SK-N-SH (cell line): ENCODE results near the gene LIMS2. TPM values are rescaled to one million over a fixed set of nuclear protein-coding genes. Genes with fewer than 3 reads are reported as not detected.
A peak's percentile ranks its signal among the peaks of the same experiment; 100 is the strongest.

Source experiments
- CTCF ChIA-PET: fragments of 300-600, 350-600 bp; formaldehyde crosslinking; extraction: SDS; loops from one replicate; lab custom pipeline; 2021; lab: Yijun Ruan, JAX
- POLR2A ChIA-PET: fragments of 350-600 bp; sonication (Branson Sonifier 250); formaldehyde crosslinking; extraction: SDS; loops from one replicate; lab custom pipeline; 2020; ENCODE audit warnings: antibody characterized with exemption, inconsistent platforms; lab: Yijun Ruan, JAX
- DNase-seq: peaks from one replicate; pipeline ENCODE4 v3.0.0; 2012
- H2AFZ ChIP-seq: fragments of 200-600 bp; sonication (generic); 2 replicates; pipeline ENCODE4 v1.8.1; 2016; ENCODE audit warnings: antibody characterized with exemption, mild to moderate bottlenecking, low read depth
- H3F3A ChIP-seq: fragments of 200-600 bp; sonication (generic); replicated peaks from 2 replicates; pipeline ENCODE3; 2016; ENCODE audit warnings: antibody characterized with exemption, mild to moderate bottlenecking; ENCODE audit not compliant: insufficient read depth
- H3K27ac ChIP-seq, 2 experiments: fragments of 200-500 bp in 1 of 2; fragments of 200-600 bp in 1 of 2; sonication (Bioruptor generic) in 1 of 2; sonication (generic), shearing (Covaris generic) in 1 of 2; 2 replicates each; pipeline versions ENCODE4 v1.5.1 to v1.6.1; 2014 to 2016; ENCODE audit warnings: low read depth in 2 of 2, inconsistent platforms in 1 of 2, low read length in 1 of 2, mild to moderate bottlenecking in 1 of 2, mixed read lengths in 1 of 2
- H3K27me3 ChIP-seq: fragments of 200-600 bp; sonication (generic), shearing (Covaris generic); 2 replicates; pipeline ENCODE4 v1.6.1; 2016; ENCODE audit warnings: mixed run types; ENCODE audit not compliant: insufficient read depth
- H3K36me3 ChIP-seq, 2 experiments: fragments of 200-500 bp in 1 of 2; fragments of 200-600 bp in 1 of 2; sonication (Bioruptor generic) in 1 of 2; sonication (generic) in 1 of 2; replicated peaks in 1 of 2; 2 replicates each; pipeline versions ENCODE3 to v1.5.1; 2014 to 2016; ENCODE audit warnings: low read length in 1 of 2, mild to moderate bottlenecking in 1 of 2; ENCODE audit not compliant: insufficient read depth in 2 of 2, control insufficient read depth in 1 of 2
- H3K4me1 ChIP-seq, 2 experiments: fragments of 200-500 bp in 1 of 2; fragments of 200-600 bp in 1 of 2; sonication (Bioruptor generic) in 1 of 2; sonication (generic), shearing (Covaris generic) in 1 of 2; 2 replicates each; pipeline versions ENCODE4 v1.5.1 to v1.6.1; 2014 to 2016; ENCODE audit warnings: low read depth in 1 of 2, low read length in 1 of 2, mixed run types in 1 of 2; ENCODE audit not compliant: insufficient read depth in 2 of 2, control insufficient read depth in 1 of 2
- H3K4me2 ChIP-seq: fragments of 200-600 bp; sonication (generic), shearing (Covaris generic); 2 replicates; pipeline ENCODE4 v1.6.1; 2017; ENCODE audit warnings: mixed run types
- H3K4me3 ChIP-seq, 2 experiments: fragments of 200-500 bp in 1 of 2; fragments of 200-600 bp in 1 of 2; sonication (Bioruptor generic) in 1 of 2; sonication (generic), shearing (Covaris generic) in 1 of 2; 2 replicates each; pipeline versions ENCODE4 v1.5.1 to v1.8.1; 2014 to 2016; ENCODE audit warnings: low read depth in 2 of 2, inconsistent platforms in 1 of 2, low read length in 1 of 2, mild to moderate bottlenecking in 1 of 2, mixed read lengths in 1 of 2, moderate library complexity in 1 of 2
- H3K79me2 ChIP-seq: fragments of 200-600 bp; sonication (generic); 2 replicates; pipeline ENCODE4 v1.8.1; 2017; ENCODE audit warnings: mild to moderate bottlenecking; ENCODE audit not compliant: insufficient read depth
- H3K9ac ChIP-seq: fragments of 200-600 bp; sonication (generic); 2 replicates; pipeline ENCODE4 v1.6.1; 2017; ENCODE audit warnings: mixed run types
- H3K9me2 ChIP-seq: fragments of 200-600 bp; sonication (generic); 2 replicates; pipeline ENCODE4 v1.6.1; 2017; ENCODE audit warnings: mixed run types
- H3K9me3 ChIP-seq: fragments of 200-600 bp; sonication (generic); 2 replicates; pipeline ENCODE4 v1.6.1; 2017; ENCODE audit warnings: mixed run types, mild to moderate bottlenecking, moderate library complexity
- H4K20me1 ChIP-seq: fragments of 200-600 bp; sonication (generic); 2 replicates; pipeline ENCODE4 v1.6.1; 2017; ENCODE audit warnings: mild to moderate bottlenecking, mixed run types; ENCODE audit not compliant: insufficient read depth
- CHD2 ChIP-seq: fragments of 150-350 bp; IDR thresholded peaks from 2 replicates; pipeline ENCODE4 v1.6.1; 2018; ENCODE audit warnings: low read length; ENCODE audit not compliant: partially characterized antibody
- ELF1 ChIP-seq: IDR thresholded peaks from 2 replicates; pipeline ENCODE4 v1.4.0; 2012
- EP300 ChIP-seq, 2 experiments: IDR thresholded peaks; 2 replicates each; pipeline versions ENCODE4 v1.4.0 to v1.6.1; 2012; ENCODE audit warnings: borderline replicate concordance in 1 of 2, low read depth in 1 of 2, low read length in 1 of 2
- EZH2phosphoT487 ChIP-seq: fragments of 200-600 bp; sonication (generic); IDR thresholded peaks from 2 replicates; pipeline ENCODE4 v1.6.1; 2017; ENCODE audit warnings: low read depth, mixed run types, mild to moderate bottlenecking, antibody characterized with exemption, moderate library complexity, borderline replicate concordance
- FOXJ3 ChIP-seq: sonication (generic); formaldehyde crosslinking; IDR thresholded peaks from 2 replicates; pipeline ENCODE4 v1.5.1; 2020; ENCODE audit warnings: mild to moderate bottlenecking, missing genetic modification reagents
- MEF2A ChIP-seq: IDR thresholded peaks from 2 replicates; pipeline ENCODE4 v1.4.0; 2012; ENCODE audit warnings: low read depth, borderline replicate concordance
- RAD21 ChIP-seq: IDR thresholded peaks from 2 replicates; pipeline ENCODE4 v1.6.1; 2012; ENCODE audit warnings: mild to moderate bottlenecking, low read length
- SMC3 ChIP-seq: IDR thresholded peaks from 2 replicates; pipeline ENCODE4 v1.6.1; 2012; ENCODE audit warnings: low read depth, low read length, improper control_type of control experiment
- TAF1 ChIP-seq: IDR thresholded peaks from 2 replicates; pipeline ENCODE4 v1.6.1; 2012; ENCODE audit warnings: low read depth, mild to moderate bottlenecking, low read length, moderate library complexity, borderline replicate concordance
- TCF12 ChIP-seq: IDR thresholded peaks from 2 replicates; pipeline ENCODE4 v1.4.0; 2012
- TEAD4 ChIP-seq: IDR thresholded peaks from 2 replicates; pipeline ENCODE4 v1.4.0; 2012; ENCODE audit warnings: mild to moderate bottlenecking, borderline replicate concordance; ENCODE audit not compliant: insufficient read depth
- WGBS: methylation state at CpG from one replicate; pipeline ENCODE4 v1.1.6; 2017; ENCODE audit warnings: low lambda C conversion rate; 5-methylcytosine and 5-hydroxymethylcytosine counted together
- polyA plus RNA-seq, 3 experiments: library from polyadenylated mRNA; depleted of rRNA; stranded (reverse); fragments of >200 nt; gene quantifications; 2 replicates each; pipeline ENCODE4 v1.2.3, GENCODE V29; 2012
- TF ChIP-seq, protein P1 (sequence below): IDR thresholded peaks from 2 replicates; pipeline ENCODE4 v1.4.0; 2012; ENCODE audit warnings: low read depth
- TF ChIP-seq, protein P2 (sequence below): IDR thresholded peaks from 2 replicates; pipeline ENCODE4; 2012
- TF ChIP-seq, protein P3 (sequence below): IDR thresholded peaks from 2 replicates; pipeline ENCODE4 v1.4.0; 2012; ENCODE audit warnings: low read depth, borderline replicate concordance
- TF ChIP-seq, protein P4 (sequence below): fragments of 150-350 bp; IDR thresholded peaks from 2 replicates; pipeline ENCODE4 v1.6.1; 2016; ENCODE audit warnings: mild to moderate bottlenecking, low read depth, low read length
- TF ChIP-seq, protein P5 (sequence below): fragments of 200-600 bp; sonication (generic); IDR thresholded peaks from 2 replicates; pipeline ENCODE4 v1.6.1; 2017; ENCODE audit warnings: antibody characterized with exemption, mild to moderate bottlenecking, moderate library complexity

LIMS2 gene
- polyA plus RNA-seq, 1 of the 3 experiments (the other 2 are of a cell fraction) = 2.7 TPM

DNA sequence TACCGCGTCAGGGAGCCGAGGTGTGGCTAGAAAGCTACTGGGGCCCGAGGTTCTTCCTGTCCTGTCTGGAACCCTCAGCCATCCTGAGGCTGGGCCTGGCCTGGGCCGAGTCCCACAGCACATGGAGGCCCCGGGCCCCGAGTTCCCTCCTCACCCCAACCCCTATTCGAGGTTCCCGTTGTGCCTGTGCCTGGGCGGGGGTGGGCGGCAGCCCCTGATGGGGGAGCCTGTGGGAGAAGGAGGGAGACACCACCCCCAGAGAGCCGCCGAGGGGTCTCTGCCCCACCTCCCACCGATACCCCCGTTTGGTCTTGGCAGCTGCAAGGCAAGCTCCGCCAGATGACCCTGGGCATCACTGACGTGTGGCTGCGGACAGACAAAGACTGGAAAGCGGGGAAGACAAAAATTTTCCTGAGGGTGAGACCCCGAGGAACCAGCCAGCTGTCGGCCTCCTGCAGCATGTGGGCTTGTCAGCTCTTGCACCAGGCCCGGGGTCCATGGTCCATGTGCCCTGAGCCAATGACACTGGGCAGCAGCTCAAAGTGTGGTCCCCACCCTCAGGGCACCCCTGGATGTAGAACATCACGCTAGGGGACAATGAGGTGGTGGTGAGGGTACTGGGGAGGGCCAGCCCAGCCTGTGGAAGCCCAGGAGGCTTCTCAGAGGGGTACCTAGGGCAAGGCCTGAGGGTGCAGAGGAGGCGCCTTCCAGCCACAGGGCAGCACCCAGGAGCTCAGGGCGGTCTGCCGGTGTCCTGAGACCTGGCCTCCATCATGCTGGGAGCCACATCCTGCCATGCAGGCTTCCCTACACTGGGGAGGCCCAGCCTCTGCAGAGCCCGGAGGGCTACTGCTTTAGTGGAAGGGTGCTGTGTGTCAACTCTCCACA lies 81.9 kb downstream of the LIMS2 start (continued):
- no peak for TF ChIP-seq CHD2
- TF ChIP-seq, protein P1, sequence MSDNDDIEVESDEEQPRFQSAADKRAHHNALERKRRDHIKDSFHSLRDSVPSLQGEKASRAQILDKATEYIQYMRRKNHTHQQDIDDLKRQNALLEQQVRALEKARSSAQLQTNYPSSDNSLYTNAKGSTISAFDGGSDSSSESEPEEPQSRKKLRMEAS = no peak

DNA sequence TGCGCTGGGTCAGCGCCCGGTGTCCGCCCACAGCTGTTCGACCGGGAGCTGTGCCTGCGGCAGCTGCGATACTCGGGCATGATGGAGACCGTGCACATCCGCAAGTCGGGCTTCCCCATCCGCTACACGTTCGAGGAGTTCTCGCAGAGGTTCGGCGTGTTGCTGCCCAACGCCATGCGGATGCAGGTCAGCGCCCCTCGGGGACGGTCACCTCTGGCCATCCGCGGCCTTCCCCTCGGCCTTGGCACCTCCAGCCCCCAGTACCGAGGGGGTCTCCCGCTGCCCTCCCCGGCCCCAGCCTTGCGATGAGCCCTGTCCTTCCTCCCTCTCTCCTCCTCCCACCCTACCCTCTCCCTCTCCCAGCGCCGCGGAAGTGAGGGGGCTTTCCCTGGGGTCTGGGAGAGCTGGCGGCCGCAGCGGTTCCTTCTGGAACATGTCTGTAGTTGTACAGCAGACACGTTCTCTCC lies 82.5 kb downstream of the LIMS2 start:
- no peak for DNase-seq
- no peak overlapping the region for H3K4me3 ChIP-seq
- no peak overlapping the region for H2AFZ ChIP-seq
- H3K4me1 ChIP-seq = no peaks in the 10 kb centered on the region
- no peaks in the 10 kb centered on the region for H4K20me1 ChIP-seq
- H3K9me3 ChIP-seq = no peaks in the 10 kb centered on the region
- POLR2A ChIA-PET = no interaction called here
- no peaks in the 10 kb centered on the region for H3K79me2 ChIP-seq
- no peaks in the 10 kb centered on the region for H3K27me3 ChIP-seq
- no peaks in the 10 kb centered on the region for H3F3A ChIP-seq
- no peak overlapping the region for H3K9ac ChIP-seq
- CTCF ChIA-PET = interaction anchor here (1.0 kb wide), 1 partner anchor 57 kb away, joined by 4 read pairs; no protein-coding TSS in a partner anchor
- no peak for TF ChIP-seq FOXJ3 (CRISPR knock-in tag)
- TF ChIP-seq, protein P1 = no peak
- 100% methylated on average over 1 of the region's 37 CpGs for WGBS
- no peaks in the 10 kb centered on the region for H3K36me3 ChIP-seq
- H3K9me2 ChIP-seq = no peaks in the 10 kb centered on the region
- H3K4me2 ChIP-seq = no peak overlapping the region
- H3K27ac ChIP-seq = no peak overlapping the region

DNA sequence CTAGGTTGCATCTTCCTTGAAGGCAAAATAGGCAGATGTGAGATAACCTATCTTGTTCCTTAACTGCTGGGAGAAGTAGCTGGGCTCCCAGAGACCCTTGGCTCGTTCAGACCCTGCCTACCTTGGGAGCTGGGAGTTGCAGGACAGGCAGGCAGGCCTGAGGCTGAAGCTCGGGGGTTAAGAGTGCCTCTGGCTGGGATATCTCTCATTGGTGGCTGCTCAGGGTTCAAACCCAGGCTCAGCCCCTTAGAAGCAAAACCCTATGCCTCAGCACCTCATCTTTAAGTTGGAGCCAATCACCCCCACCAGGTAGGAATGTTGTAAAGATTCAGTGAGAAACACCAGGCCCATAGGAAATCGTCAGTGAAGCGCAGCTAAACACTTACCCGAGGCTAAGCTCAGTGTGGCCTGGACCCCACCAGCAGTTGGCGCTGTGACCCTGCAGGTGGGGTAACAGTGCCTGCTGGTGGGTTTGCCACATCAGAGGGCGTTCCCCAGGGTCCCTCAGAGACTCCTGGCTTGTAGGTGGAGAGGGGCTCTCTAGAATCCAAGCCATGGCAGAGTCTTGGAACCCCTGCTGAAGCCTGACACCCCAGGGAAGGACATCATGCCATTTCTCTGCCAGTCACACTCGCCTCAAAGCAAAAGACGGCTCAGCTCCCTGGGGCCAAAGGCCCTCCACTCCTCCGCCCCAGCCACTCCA lies 84.0 kb downstream of the LIMS2 start:
- H3K27me3 ChIP-seq = no peaks in the 10 kb centered on the region
- no peaks in the 10 kb centered on the region for H4K20me1 ChIP-seq
- H3F3A ChIP-seq = no peaks in the 10 kb centered on the region
- no peaks in the 10 kb centered on the region for H3K9me3 ChIP-seq
- no peaks in the 10 kb centered on the region for H3K36me3 ChIP-seq
- no peak overlapping the region for H3K4me2 ChIP-seq
- no peak overlapping the region for H3K9ac ChIP-seq
- H3K27ac ChIP-seq = no peak overlapping the region
- H3K9me2 ChIP-seq = no peaks in the 10 kb centered on the region
- no peaks in the 10 kb centered on the region for H3K79me2 ChIP-seq
- ChIA-PET CTCF (interaction anchor here (0.6 to 2.5 kb wide), 41 partner anchors 8 to 299 kb away, joined by 3 to 37 read pairs (median 4); partner anchors contain the start of genes LIMS2 and SFT2D3), POLR2A (interaction anchor here (1.9 kb wide), 1 partner anchor 65 kb away, joined by 4 read pairs; the partner anchor contains the start of gene IWS1)
- no peak overlapping the region; the same call in 1 of the 2 replicates for H2AFZ ChIP-seq
- no peaks in the 10 kb centered on the region for H3K4me1 ChIP-seq
- H3K4me3 ChIP-seq = no peak overlapping the region; a peak in 1 of 4 replicates
- DNase-seq = peak; percentile 82
- TF ChIP-seq, protein P2, sequence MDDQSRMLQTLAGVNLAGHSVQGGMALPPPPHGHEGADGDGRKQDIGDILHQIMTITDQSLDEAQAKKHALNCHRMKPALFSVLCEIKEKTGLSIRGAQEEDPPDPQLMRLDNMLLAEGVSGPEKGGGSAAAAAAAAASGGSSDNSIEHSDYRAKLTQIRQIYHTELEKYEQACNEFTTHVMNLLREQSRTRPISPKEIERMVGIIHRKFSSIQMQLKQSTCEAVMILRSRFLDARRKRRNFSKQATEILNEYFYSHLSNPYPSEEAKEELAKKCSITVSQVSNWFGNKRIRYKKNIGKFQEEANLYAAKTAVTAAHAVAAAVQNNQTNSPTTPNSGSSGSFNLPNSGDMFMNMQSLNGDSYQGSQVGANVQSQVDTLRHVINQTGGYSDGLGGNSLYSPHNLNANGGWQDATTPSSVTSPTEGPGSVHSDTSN = no peak
- TF ChIP-seq SMC3 (peak; percentile 86), TAF1 (no peak), RAD21 (peak; percentile 89), FOXJ3 (CRISPR knock-in tag) (no peak), ELF1 (no peak), MEF2A (no peak), EP300 (IDR thresholded peaks at IDR 0.05; ENCODE audit: borderline replicate concordance in 1 of 2, low read depth in 1 of 2, low read length in 1 of 2) (no peak), EZH2phosphoT487 (no peak), TEAD4 (no peak), TCF12 (no peak)
- TF ChIP-seq, protein P3, sequence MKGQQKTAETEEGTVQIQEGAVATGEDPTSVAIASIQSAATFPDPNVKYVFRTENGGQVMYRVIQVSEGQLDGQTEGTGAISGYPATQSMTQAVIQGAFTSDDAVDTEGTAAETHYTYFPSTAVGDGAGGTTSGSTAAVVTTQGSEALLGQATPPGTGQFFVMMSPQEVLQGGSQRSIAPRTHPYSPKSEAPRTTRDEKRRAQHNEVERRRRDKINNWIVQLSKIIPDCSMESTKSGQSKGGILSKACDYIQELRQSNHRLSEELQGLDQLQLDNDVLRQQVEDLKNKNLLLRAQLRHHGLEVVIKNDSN = no peak
- TF ChIP-seq, protein P4, sequence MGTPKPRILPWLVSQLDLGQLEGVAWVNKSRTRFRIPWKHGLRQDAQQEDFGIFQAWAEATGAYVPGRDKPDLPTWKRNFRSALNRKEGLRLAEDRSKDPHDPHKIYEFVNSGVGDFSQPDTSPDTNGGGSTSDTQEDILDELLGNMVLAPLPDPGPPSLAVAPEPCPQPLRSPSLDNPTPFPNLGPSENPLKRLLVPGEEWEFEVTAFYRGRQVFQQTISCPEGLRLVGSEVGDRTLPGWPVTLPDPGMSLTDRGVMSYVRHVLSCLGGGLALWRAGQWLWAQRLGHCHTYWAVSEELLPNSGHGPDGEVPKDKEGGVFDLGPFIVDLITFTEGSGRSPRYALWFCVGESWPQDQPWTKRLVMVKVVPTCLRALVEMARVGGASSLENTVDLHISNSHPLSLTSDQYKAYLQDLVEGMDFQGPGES = no peak
- TF ChIP-seq, protein P5, sequence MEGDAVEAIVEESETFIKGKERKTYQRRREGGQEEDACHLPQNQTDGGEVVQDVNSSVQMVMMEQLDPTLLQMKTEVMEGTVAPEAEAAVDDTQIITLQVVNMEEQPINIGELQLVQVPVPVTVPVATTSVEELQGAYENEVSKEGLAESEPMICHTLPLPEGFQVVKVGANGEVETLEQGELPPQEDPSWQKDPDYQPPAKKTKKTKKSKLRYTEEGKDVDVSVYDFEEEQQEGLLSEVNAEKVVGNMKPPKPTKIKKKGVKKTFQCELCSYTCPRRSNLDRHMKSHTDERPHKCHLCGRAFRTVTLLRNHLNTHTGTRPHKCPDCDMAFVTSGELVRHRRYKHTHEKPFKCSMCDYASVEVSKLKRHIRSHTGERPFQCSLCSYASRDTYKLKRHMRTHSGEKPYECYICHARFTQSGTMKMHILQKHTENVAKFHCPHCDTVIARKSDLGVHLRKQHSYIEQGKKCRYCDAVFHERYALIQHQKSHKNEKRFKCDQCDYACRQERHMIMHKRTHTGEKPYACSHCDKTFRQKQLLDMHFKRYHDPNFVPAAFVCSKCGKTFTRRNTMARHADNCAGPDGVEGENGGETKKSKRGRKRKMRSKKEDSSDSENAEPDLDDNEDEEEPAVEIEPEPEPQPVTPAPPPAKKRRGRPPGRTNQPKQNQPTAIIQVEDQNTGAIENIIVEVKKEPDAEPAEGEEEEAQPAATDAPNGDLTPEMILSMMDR = peak; percentile 74
- TF ChIP-seq, protein P1 = no peak
- WGBS = 71% methylated on average over 10 of the region's 10 CpGs
